ENCODE data around the gene TAS2R60.
"Not testable (repeated sequence)": the region's sequence is repeated elsewhere in the genome, so short reads cannot be mapped to it uniquely, and the experiment has no call there.

TAS2R60 gene

GRCh38 chr7:143443153-143443552 lies at the start of gene TAS2R60:
TAS2R60 (plus strand) TSS chr7:143443453; CDS start chr7:143443453, 0 bp downstream.
- DNase-seq, result no peak

- DNase-seq, result no peak
Measured at GRCh38 chr7:143394068-143394467, 49.2 kb upstream of the TAS2R60 start.

GRCh38 chr7:143394777-143395176 lies 48.5 kb upstream of the TAS2R60 start:
- no peak for DNase-seq

DNA sequence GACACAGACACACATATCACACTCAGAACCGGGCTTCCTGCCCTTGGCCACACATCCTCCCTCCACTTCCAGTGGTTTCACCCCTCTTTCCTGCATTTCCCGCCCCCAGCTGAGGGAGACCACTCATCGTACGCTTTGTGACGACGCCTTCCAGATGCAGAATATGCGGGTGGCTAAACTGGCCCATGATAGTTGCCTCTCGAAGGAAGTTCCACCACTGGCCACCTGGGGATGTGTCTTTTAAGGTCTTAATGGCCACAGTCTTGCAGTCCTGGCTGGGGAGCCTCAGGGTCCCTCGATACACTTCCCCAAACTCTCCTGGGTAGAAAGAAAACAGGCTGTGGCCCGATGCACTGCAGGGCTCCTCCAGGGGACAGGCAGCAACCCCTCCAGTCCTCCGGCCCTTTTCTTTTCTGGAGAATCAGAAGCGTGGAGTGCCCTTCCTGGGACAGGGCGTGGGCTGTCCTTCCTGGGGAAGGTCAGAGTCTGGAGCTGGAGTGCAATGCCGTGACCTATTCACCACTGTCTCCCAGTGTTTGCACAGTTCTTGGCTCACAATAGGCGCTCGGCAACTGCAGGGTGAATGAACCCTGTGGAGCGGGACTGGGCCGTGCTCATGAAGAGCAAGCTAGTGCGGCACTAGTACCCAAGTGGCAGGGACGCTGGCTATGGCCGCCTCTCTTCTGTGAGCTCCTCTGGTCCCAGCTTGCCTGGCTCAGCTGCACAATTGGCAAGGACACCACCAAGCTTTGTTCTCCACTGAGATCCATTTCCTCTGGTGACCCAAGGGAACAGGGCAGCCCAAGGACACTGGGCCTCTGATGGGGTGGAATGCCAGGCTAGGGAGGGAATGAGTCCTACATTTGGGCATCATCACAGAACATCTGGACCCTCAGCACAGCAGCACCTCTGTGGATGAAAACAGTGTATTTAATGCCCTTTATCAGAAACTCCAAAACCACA lies 47.8 kb upstream of the TAS2R60 start:
- DNase-seq, result no peak

DNA sequence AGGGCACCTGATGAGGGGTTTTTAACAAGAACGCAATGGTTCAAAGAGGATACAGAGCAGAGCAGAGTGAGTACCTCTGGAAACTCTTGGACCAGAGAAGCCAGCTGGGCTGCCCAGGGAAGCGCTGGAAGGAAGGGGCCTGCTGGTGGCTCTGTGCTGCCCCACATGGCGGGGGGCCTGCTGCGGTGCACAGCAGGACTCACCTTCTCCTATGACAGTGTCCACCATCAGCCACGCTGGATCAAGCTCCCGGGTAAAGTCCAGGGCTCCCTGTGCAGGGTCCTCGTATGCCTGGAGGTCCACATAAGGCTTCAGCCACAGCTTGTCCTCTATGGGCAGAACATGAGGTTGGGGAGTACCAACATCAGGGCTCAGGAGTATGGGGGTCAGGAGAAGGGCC lies 47.1 kb upstream of the TAS2R60 start:
- no peak for DNase-seq

DNA sequence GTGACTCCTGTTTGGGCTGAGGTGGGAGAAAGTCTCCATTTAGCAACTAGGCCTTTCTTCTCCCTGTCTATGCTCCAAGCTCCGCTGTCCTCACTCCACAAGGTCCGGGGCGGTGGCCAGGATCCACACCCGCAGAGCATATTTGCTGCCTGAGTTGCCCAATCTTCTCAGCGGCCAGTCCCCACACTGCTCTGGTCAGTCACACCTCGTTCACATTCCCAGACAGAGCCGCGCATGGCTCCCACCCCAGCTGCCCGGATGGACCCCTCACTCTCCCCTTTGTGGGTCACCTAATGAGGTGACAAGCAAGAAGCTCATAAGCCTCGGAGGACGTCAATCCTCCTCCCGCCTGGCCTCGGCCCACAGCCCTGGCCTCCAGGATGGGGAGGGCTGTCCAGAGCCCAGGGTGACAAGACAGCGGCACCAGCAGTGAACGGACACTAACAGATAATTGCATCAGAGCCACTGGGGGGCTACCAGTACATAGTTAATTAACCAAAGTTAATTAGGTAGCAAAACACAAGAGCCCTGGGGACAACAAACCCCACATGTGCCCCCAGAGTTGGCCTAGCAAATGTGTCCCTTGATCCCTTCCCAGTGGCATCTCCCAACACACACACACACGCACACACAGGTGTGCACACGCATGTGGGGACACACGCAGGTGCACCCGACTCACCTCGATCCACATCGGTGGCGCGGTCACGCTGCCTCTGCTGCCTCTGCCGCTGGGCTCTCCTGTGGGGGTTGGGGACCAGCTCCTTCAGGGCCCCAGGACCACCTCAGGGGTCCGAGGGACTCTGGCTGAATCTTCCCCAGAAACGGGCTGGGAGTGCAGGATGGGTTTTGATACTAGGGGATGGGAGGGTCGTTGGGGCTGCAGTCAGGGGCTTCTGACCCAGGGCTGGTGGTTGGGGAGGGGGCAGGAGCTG lies 46.4 kb upstream of the TAS2R60 start:
- DNase-seq, result no peak

GRCh38 chr7:143397710-143398530 lies 45.3 kb upstream of the TAS2R60 start:
- no peak for DNase-seq

GRCh38 chr7:143398616-143399015 lies 44.6 kb upstream of the TAS2R60 start:
- DNase-seq, result no peak

DNA sequence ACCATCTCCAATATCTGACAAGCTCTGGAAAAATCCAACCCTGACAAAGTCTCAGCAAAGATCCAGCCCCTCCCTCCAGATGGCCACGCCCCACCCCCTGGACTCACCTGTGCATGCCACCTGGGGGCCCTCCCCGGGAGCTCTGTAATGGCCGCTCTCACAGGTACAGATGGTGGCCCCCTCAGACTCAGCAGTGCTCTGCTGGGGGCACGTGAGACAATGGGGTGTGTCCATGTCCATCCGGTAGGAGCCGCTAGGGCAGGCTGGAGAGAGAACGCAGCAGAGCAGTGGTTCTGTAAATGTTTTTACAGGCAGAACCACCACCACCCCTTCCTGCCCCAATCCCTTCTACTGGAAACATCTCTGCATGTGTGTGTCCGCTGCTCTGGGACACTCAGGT lies 44.1 kb upstream of the TAS2R60 start:
- DNase-seq, result no peak

GRCh38 chr7:143399642-143400041 lies 43.6 kb upstream of the TAS2R60 start:
- no peak for DNase-seq

DNA sequence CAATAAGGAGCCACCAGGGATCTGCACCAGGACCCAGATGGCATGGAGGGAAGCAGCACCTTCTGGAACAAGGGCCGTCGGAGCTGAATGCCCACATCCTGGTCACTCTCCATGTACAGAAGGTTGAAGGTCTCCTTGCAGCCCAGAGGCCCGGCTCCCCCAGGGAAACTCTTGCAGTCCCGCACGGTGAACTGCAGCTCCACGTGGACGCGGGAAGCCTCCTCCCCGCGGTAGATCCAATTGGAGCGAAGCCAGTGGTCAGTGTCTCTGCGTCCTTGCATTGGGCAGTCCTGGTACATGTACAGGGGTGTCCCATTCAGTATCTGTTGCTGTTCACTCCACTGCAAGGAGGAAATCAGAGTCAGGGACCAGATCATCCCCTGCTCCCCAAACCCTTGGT lies 42.0 kb upstream of the TAS2R60 start:
- DNase-seq, result no peak

- DNase-seq, result not testable (repeated sequence)
Measured at GRCh38 chr7:143402233-143402632, 41.0 kb upstream of the TAS2R60 start.

DNA sequence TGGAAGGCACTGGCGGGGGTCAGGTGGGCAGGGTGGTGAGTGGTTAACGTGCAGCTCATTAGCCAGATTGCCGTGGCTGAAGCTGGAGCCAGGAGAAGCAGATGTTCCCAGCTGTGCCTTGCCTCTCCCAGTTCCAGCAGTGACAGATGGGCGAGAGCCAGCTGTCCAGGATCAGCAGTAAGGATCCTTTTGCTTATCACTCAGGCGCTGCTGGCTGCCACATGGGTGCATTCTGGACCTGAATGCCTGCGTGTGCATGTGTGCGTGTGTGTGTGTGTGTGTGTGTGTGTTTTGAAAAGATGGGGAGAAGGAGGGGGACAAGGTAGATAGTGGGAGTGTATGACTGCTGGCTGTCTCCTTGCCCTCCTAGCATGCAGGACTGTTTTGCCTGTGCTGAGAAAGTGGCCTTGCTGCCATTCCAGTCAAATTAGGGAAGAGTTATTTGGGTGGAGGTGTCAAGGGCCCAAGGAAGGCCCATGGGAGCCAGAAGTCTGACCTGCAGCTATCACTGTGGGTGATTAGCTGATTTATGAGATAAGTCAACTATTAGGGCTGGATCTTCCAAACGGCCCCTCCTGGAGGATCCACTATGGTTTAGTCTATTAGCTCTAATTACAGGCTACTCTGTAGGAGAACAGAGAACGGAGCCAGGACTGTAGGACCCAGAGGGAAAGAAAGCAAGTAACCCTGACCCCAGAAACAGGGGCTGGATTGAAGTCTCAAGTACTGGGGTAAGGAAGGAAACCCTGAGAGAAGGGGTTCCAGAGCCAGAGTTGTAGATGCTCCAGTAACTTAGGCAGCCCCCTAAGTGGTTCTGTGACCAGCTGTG lies 37.9 kb upstream of the TAS2R60 start:
- DNase-seq, result no peak

- DNase-seq, result no peak
Measured at GRCh38 chr7:143406002-143406357, 37.3 kb upstream of the TAS2R60 start.

DNA sequence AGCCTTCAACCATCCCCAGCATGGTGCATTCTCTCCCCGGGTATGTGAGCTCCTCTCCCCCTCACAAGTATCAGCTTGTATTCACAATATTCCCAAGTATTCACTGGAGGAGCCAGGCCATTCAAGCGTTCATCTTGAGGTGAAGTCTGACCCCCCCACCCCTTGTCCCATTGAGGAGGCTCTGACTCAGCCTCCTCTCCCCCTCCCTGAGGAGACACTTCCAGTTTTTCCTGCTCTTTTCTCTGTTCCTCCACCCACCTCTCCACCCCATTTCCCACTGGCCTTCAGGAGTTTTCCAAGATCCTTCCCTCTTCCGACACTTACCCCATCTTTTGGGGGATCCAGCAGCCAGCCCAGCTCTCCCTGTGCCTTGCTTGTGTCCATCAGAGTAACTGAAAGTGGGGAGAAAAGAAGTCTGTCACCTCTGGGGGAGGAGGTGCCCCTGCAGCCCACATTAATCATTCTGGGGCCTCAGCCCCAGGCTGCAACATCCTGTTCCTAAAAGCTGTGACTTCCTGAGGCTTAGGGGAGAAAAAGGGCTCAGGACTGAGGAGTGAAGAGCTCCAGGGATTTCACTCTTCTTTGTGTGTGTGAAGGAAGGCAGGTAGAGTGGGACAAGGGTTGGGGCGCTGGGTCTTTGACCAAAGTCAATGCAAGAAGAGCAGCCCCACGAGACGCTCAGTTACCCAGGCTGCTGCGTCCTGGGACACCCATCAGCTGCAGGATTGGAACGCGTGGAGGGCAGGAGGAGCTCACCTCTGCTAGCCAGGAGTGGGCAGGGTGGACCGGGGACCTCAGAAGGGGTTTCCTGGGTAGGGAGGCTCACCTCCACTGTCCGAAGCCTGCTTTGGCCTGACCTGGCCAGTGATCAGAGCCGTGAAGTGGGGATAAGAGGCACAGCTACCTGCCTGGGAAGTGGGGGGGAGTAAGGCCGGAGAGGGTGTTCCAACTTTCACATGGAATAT lies 35.7 kb upstream of the TAS2R60 start:
- DNase-seq, result peak; percentile 61

DNA sequence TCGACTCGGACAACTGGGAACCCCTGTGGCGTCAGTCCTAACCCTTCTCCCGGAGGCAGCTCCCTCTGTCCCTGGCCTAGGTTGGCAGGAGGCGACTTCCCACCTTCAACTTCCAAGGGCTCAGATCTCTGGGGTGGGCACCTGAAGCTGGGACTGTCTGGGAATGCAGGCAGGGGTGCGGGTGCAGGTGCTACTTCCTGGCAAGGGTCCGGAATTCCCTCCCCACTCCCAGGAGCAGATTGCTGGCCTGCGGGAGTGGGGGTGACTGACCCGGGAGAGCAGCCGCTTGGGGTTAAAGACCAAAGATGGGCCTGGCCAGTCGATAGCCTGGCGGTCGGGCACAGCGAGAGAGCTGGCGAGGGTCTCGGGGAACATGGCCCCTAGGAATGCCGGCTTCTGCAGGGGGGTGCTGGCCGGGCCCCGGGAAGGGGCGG lies 35.0 kb upstream of the TAS2R60 start:
- no peak for DNase-seq

- DNase-seq, result peak; percentile 82
Measured at GRCh38 chr7:143408686-143409561, 34.3 kb upstream of the TAS2R60 start, which contains the start of gene EPHA1. EPHA1 (minus strand) TSS chr7:143408856; CDS start chr7:143408805, 51 bp downstream.

GRCh38 chr7:143410521-143411004 lies 32.7 kb upstream of the TAS2R60 start:
- DNase-seq, result no peak
